SK-N-SH (cell line): ENCODE results near the gene PTGER1.

Experiments
- CTCF ChIP-seq: fragments of 200-600 bp; sonication (generic); IDR thresholded peaks from 2 replicates; pipeline ENCODE4 v1.6.1; 2017; ENCODE audit warnings: antibody characterized with exemption, mild to moderate bottlenecking, moderate library complexity
- MAX ChIP-seq: IDR thresholded peaks from 2 replicates; pipeline ENCODE4 v1.4.0; 2012; ENCODE audit warnings: low read depth
- POLR2AphosphoS5 ChIP-seq: IDR thresholded peaks from 2 replicates; pipeline ENCODE4 v1.6.1; 2012; ENCODE audit warnings: low read depth, low read length
- RAD21 ChIP-seq: IDR thresholded peaks from 2 replicates; pipeline ENCODE4 v1.6.1; 2012; ENCODE audit warnings: mild to moderate bottlenecking, low read length
- RCOR1 ChIP-seq: fragments of 150-350 bp; IDR thresholded peaks from 2 replicates; pipeline ENCODE4 v1.6.1; 2017; ENCODE audit warnings: antibody characterized with exemption, low read length
- TEAD4 ChIP-seq: IDR thresholded peaks from 2 replicates; pipeline ENCODE4 v1.4.0; 2012; ENCODE audit warnings: mild to moderate bottlenecking, borderline replicate concordance; ENCODE audit not compliant: insufficient read depth
- YY1 ChIP-seq: IDR thresholded peaks from 2 replicates; pipeline ENCODE4 v1.4.0; 2012; ENCODE audit warnings: low read depth, mild to moderate bottlenecking

GRCh38 chr19:14515501-14516047, 40.4 kb upstream of the PTGER1 start:
- TF ChIP-seq YY1 (no peak), CTCF (no peak), TEAD4 (no peak), POLR2AphosphoS5 (no peak), MAX (no peak), RAD21 (no peak), RCOR1 (no peak)
